AG09319 (cell line): Measurements from ENCODE around the gene CES2.
"Not testable (repeated sequence)": the region's sequence is repeated elsewhere in the genome, so short reads cannot be mapped to it uniquely, and the experiment has no call there.

Source experiments
- DNase-seq: peaks from one replicate; pipeline ENCODE4 v3.0.0-alpha.2; 2010; ENCODE audit warnings: low read depth; ENCODE audit errors: extremely low read depth
- CTCF ChIP-seq: IDR thresholded peaks from 2 replicates; pipeline ENCODE4 v1.5.1; 2011; ENCODE audit warnings: low read depth, mild to moderate bottlenecking, inconsistent platforms, low read length, moderate library complexity

CES2 gene

GRCh38 chr16:66891360-66891759, 44.0 kb upstream of the CES2 start:
- no peak for DNase-seq
- no peak for TF ChIP-seq CTCF

- DNase-seq = no peak
- TF ChIP-seq CTCF = no peak
These were observed 43.5 kb upstream of the CES2 start for GRCh38 chr16:66891797-66892196.

GRCh38 chr16:66894055-66894454, 41.3 kb upstream of the CES2 start:
- no peak for DNase-seq

GRCh38 chr16:66894948-66895688, 40.2 kb upstream of the CES2 start:
- peak; percentile 93 for TF ChIP-seq CTCF
- peak; percentile 58 for DNase-seq

More at GRCh38 chr16:66894055-66894454, 41.3 kb upstream of the CES2 start:
- no peak for TF ChIP-seq CTCF

GRCh38 chr16:66895689-66895979, 39.7 kb upstream of the CES2 start:
- no peak for TF ChIP-seq CTCF
- DNase-seq = no peak

- DNase-seq = no peak
- TF ChIP-seq CTCF = no peak
These were observed 39.3 kb upstream of the CES2 start for GRCh38 chr16:66895999-66896398.

- DNase-seq = not testable (repeated sequence)
These were observed 38.6 kb upstream of the CES2 start for GRCh38 chr16:66896682-66897081.

GRCh38 chr16:66898207-66898606, 37.1 kb upstream of the CES2 start:
- peak; percentile 32 for DNase-seq
- TF ChIP-seq CTCF = no peak
